Uterus (tissue), 2 donors: Measurements from ENCODE around the gene NUP133.

ENCODE experiments used
- CTCF ChIP-seq, 4 experiments: fragments of 200-600 bp in 2 of 4; fragments of 450-650 bp in 2 of 4; sonication (generic) in 2 of 4; IDR thresholded peaks; one replicate each; pipeline ENCODE4 v1.5.1; 2016 to 2019; ENCODE audit warnings: antibody characterized with exemption in 4 of 4, mild to moderate bottlenecking in 2 of 4, moderate library complexity in 1 of 4
- POLR2A ChIP-seq, 2 donors: fragments of 450-650 bp; IDR thresholded peaks; one replicate each; pipeline ENCODE4 v1.6.1; 2016; ENCODE audit warnings: antibody characterized with exemption in 2 of 2, mild to moderate bottlenecking in 1 of 2, moderate library complexity in 1 of 2

- TF ChIP-seq POLR2A (IDR thresholded peaks at IDR 0.05) (no peak), CTCF (IDR thresholded peaks at IDR 0.05) (no peak)
Observed at GRCh38 chr1:229430761-229431283, 77.3 kb downstream of the NUP133 start.
